H1 (cell line): ENCODE measurements around the gene HMGXB3. TPM values are rescaled to one million over a fixed set of nuclear protein-coding genes. Genes with fewer than 3 reads are reported as not detected.

Source experiments
- CTBP2 ChIP-seq: IDR thresholded peaks from 2 replicates; pipeline ENCODE4 v1.7.0; 2011; ENCODE audit warnings: borderline replicate concordance, mild to moderate bottlenecking, moderate library complexity, mixed read lengths, low read length; ENCODE audit not compliant: insufficient read depth, insufficient read length
- FOSL1 ChIP-seq: IDR thresholded peaks from 2 replicates; pipeline ENCODE4 v1.6.1; 2011; ENCODE audit warnings: mild to moderate bottlenecking, low read depth, low read length, moderate library complexity; ENCODE audit not compliant: insufficient read depth
- HDAC2 ChIP-seq, 2 experiments: fragments of 300-600 bp in 1 of 2; sonication (generic) in 1 of 2; IDR thresholded peaks; 2 replicates each; pipeline ENCODE4 v1.6.1; 2011 to 2012; ENCODE audit warnings: low read depth in 2 of 2, low read length in 2 of 2, mild to moderate bottlenecking in 2 of 2, moderate library complexity in 2 of 2, borderline replicate concordance in 1 of 2, inconsistent platforms in 1 of 2
- NRF1 ChIP-seq: IDR thresholded peaks from 2 replicates; pipeline ENCODE4 v1.6.1; 2011; ENCODE audit warnings: mild to moderate bottlenecking, low read depth, low read length, improper control_type of control experiment
- polyA plus RNA-seq, 7 experiments: library from polyadenylated mRNA; depleted of rRNA in 3 of 7; stranded (reverse) in 5 of 7; unstranded in 2 of 7; fragments of >200 nt in 5 of 7; fragments of 200-250 nt in 2 of 7; gene quantifications; 1 replicate in 5 of 7; 2 replicates in 1 of 7; 4 replicates in 1 of 7; pipeline versions ENCODE4 v1.2.1 to v1.2.3, GENCODE V29; 2011 to 2013; ENCODE audit warnings: missing spikeins in 2 of 7, mixed read lengths in 2 of 7
- total RNA-seq: library from RNA; stranded (reverse); fragmentation: NEBNext Ultra II Directional; extraction: Animal tissue kit (Norgen Biotek cat#: 25700); gene quantifications from 2 replicates; pipeline ENCODE4 v1.2.1, GENCODE V29; 2021
- TF ChIP-seq, protein P1 (sequence below): fragments of 300-600 bp; sonication (generic); IDR thresholded peaks from 2 replicates; pipeline ENCODE4 v1.7.1; 2012; ENCODE audit warnings: low read length, moderate library complexity, mild to moderate bottlenecking, inconsistent platforms; ENCODE audit not compliant: insufficient replicate concordance
- TF ChIP-seq, protein P2 (sequence below): IDR thresholded peaks from 2 replicates; pipeline ENCODE4 v1.6.1; 2011; ENCODE audit warnings: low read depth, mild to moderate bottlenecking, low read length; ENCODE audit not compliant: insufficient read depth
- TF ChIP-seq, protein P3 (sequence below): IDR thresholded peaks from 2 replicates; pipeline ENCODE4 v1.6.1; 2012; ENCODE audit warnings: low read length, inconsistent platforms

Gene HMGXB3
- total and polyA plus RNA-seq, 2 of the 8 experiments (the other 6 are each of a cell fraction or from before 2014, with no cell fraction given) = 26.8 to 28.0 TPM

DNA sequence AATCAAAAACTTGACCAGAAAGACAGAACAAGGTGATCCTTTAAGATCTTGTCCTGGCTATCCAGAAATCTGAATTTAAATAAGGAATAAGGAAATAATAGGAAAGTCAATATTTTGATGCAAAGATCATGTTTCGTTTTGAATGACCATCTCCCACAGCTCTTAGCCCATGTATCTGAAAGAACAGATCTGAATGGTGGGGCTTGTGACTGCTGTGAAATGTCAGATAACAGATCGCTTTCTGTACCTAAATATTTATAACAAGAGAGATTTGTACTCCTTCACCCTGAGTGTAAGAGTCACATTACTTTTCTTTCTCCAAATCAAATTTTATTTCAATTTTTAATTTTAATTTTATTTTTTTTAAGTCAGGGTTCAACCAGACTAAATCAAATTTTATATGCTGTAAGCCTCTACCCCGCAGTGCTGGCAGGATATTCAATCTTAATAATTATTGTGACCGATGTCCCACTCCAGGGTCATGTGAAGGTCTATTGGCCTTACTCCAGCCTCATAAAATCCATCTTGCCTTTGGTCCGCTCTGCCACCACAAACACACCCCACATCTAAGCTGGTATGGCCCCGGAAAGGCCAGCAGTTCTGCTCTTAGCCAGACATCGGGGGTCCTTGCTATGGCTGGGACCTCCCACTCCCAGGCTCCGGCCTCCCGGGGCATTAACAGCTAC is 47.0 kb upstream of the HMGXB3 start (continued):
- TF ChIP-seq, protein P1, sequence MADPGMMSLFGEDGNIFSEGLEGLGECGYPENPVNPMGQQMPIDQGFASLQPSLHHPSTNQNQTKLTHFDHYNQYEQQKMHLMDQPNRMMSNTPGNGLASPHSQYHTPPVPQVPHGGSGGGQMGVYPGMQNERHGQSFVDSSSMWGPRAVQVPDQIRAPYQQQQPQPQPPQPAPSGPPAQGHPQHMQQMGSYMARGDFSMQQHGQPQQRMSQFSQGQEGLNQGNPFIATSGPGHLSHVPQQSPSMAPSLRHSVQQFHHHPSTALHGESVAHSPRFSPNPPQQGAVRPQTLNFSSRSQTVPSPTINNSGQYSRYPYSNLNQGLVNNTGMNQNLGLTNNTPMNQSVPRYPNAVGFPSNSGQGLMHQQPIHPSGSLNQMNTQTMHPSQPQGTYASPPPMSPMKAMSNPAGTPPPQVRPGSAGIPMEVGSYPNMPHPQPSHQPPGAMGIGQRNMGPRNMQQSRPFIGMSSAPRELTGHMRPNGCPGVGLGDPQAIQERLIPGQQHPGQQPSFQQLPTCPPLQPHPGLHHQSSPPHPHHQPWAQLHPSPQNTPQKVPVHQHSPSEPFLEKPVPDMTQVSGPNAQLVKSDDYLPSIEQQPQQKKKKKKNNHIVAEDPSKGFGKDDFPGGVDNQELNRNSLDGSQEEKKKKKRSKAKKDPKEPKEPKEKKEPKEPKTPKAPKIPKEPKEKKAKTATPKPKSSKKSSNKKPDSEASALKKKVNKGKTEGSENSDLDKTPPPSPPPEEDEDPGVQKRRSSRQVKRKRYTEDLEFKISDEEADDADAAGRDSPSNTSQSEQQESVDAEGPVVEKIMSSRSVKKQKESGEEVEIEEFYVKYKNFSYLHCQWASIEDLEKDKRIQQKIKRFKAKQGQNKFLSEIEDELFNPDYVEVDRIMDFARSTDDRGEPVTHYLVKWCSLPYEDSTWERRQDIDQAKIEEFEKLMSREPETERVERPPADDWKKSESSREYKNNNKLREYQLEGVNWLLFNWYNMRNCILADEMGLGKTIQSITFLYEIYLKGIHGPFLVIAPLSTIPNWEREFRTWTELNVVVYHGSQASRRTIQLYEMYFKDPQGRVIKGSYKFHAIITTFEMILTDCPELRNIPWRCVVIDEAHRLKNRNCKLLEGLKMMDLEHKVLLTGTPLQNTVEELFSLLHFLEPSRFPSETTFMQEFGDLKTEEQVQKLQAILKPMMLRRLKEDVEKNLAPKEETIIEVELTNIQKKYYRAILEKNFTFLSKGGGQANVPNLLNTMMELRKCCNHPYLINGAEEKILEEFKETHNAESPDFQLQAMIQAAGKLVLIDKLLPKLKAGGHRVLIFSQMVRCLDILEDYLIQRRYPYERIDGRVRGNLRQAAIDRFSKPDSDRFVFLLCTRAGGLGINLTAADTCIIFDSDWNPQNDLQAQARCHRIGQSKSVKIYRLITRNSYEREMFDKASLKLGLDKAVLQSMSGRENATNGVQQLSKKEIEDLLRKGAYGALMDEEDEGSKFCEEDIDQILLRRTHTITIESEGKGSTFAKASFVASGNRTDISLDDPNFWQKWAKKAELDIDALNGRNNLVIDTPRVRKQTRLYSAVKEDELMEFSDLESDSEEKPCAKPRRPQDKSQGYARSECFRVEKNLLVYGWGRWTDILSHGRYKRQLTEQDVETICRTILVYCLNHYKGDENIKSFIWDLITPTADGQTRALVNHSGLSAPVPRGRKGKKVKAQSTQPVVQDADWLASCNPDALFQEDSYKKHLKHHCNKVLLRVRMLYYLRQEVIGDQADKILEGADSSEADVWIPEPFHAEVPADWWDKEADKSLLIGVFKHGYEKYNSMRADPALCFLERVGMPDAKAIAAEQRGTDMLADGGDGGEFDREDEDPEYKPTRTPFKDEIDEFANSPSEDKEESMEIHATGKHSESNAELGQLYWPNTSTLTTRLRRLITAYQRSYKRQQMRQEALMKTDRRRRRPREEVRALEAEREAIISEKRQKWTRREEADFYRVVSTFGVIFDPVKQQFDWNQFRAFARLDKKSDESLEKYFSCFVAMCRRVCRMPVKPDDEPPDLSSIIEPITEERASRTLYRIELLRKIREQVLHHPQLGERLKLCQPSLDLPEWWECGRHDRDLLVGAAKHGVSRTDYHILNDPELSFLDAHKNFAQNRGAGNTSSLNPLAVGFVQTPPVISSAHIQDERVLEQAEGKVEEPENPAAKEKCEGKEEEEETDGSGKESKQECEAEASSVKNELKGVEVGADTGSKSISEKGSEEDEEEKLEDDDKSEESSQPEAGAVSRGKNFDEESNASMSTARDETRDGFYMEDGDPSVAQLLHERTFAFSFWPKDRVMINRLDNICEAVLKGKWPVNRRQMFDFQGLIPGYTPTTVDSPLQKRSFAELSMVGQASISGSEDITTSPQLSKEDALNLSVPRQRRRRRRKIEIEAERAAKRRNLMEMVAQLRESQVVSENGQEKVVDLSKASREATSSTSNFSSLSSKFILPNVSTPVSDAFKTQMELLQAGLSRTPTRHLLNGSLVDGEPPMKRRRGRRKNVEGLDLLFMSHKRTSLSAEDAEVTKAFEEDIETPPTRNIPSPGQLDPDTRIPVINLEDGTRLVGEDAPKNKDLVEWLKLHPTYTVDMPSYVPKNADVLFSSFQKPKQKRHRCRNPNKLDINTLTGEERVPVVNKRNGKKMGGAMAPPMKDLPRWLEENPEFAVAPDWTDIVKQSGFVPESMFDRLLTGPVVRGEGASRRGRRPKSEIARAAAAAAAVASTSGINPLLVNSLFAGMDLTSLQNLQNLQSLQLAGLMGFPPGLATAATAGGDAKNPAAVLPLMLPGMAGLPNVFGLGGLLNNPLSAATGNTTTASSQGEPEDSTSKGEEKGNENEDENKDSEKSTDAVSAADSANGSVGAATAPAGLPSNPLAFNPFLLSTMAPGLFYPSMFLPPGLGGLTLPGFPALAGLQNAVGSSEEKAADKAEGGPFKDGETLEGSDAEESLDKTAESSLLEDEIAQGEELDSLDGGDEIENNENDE = no peak
- TF ChIP-seq FOSL1 (no peak), HDAC2 (IDR thresholded peaks at IDR 0.05; ENCODE audit: borderline replicate concordance in 1 of 2, low read depth in 2 of 2, low read length in 2 of 2) (no peak), CTBP2 (no peak), NRF1 (no peak)
- TF ChIP-seq, protein P2, sequence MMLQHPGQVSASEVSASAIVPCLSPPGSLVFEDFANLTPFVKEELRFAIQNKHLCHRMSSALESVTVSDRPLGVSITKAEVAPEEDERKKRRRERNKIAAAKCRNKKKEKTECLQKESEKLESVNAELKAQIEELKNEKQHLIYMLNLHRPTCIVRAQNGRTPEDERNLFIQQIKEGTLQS = no peak
- TF ChIP-seq, protein P3, sequence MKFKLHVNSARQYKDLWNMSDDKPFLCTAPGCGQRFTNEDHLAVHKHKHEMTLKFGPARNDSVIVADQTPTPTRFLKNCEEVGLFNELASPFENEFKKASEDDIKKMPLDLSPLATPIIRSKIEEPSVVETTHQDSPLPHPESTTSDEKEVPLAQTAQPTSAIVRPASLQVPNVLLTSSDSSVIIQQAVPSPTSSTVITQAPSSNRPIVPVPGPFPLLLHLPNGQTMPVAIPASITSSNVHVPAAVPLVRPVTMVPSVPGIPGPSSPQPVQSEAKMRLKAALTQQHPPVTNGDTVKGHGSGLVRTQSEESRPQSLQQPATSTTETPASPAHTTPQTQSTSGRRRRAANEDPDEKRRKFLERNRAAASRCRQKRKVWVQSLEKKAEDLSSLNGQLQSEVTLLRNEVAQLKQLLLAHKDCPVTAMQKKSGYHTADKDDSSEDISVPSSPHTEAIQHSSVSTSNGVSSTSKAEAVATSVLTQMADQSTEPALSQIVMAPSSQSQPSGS = no peak
